Measurements from ENCODE around the gene MCM3AP. TPM values are rescaled to one million over a fixed set of nuclear protein-coding genes. Genes with fewer than 3 reads are reported as not detected.

The MCM3AP gene
- total and polyA plus RNA-seq, 9 of the 15 experiments (the other 6 are each of a cell fraction or from before 2014, with no cell fraction given) = 6.5 to 179 (median 69.6) TPM

- TF ChIP-seq ZBTB40 (IDR thresholded peaks at IDR 0.05) (no peak; the same call in 1 of the 2 replicates), ZBTB40 (CRISPR knock-in tag; IDR thresholded peaks at IDR 0.05) (no peak), E4F1 (CRISPR knock-in tag; IDR thresholded peaks at IDR 0.05; ENCODE audit: borderline replicate concordance) (no peak), NCOA4 (IDR thresholded peaks at IDR 0.05; ENCODE audit: partially characterized antibody) (no peak), ZNF445 (CRISPR knock-in tag; IDR thresholded peaks at IDR 0.05; ENCODE audit: low read depth) (no peak), ZNF121 (CRISPR knock-in tag; conservative IDR thresholded peaks at IDR 0.05) (no peak), NELFE (IDR thresholded peaks at IDR 0.05; ENCODE audit: insufficient read depth, insufficient read length) (no peak), ZNF12 (CRISPR knock-in tag; IDR thresholded peaks at IDR 0.05) (peak; percentile 78; the same call in 1 of the 2 replicates), HDAC3 (IDR thresholded peaks at IDR 0.05; ENCODE audit: borderline replicate concordance, partially characterized antibody) (no peak), ZKSCAN3 (CRISPR knock-in tag; IDR thresholded peaks at IDR 0.05) (no peak), KDM5B (IDR thresholded peaks at IDR 0.05; ENCODE audit: insufficient replicate concordance, low read depth, low read length) (peak; percentile 82), JUNB (CRISPR knock-in tag; conservative IDR thresholded peaks at IDR 0.05) (no peak), CREB3L1 (IDR thresholded peaks at IDR 0.05; ENCODE audit: borderline replicate concordance, low read depth) (no peak), ZNF408 (CRISPR knock-in tag; IDR thresholded peaks at IDR 0.05; ENCODE audit: low read depth) (no peak), ESRRA (IDR thresholded peaks at IDR 0.05; ENCODE audit: borderline replicate concordance, low read depth) (peak; percentile 14; the same call in 1 of the 2 replicates)
These were observed 39.1 kb upstream of the MCM3AP start (continued) for GRCh38 chr21:46324390-46325072.

Measured in K562 (cell line).